HG02678 (cell line): ENCODE results near the gene SLC9A9.
A peak's percentile ranks its signal among the peaks of the same experiment; 100 is the strongest.

Source experiments
- ATAC-seq: cut with Tn5 transposase; IDR thresholded peaks from one replicate; pipeline ENCODE4 v1.9.1; 2021; ENCODE audit warnings: mild to moderate bottlenecking, moderate library complexity; ENCODE audit not compliant: unreplicated experiment

Gene SLC9A9

GRCh38 chr3:143653493-143653892 lies 194.8 kb downstream of the SLC9A9 start:
- no peak for ATAC-seq

- no peak for ATAC-seq
Measured at GRCh38 chr3:143652118-143652517, 196.2 kb downstream of the SLC9A9 start.

- ATAC-seq, result no peak
Measured at GRCh38 chr3:143650827-143651226, 197.4 kb downstream of the SLC9A9 start.

GRCh38 chr3:143650120-143650519 lies 198.1 kb downstream of the SLC9A9 start:
- ATAC-seq, result no peak

GRCh38 chr3:143648708-143649107 lies 199.6 kb downstream of the SLC9A9 start:
- no peak for ATAC-seq

GRCh38 chr3:143648218-143648617 lies 200.1 kb downstream of the SLC9A9 start:
- no peak for ATAC-seq

- no peak for ATAC-seq
Measured at GRCh38 chr3:143644370-143645089, 203.7 kb downstream of the SLC9A9 start.

GRCh38 chr3:143643905-143644304 lies 204.4 kb downstream of the SLC9A9 start:
- no peak for ATAC-seq

- ATAC-seq, result no peak
Measured at GRCh38 chr3:143640774-143641173, 207.5 kb downstream of the SLC9A9 start.

- no peak for ATAC-seq
Measured at GRCh38 chr3:143637133-143637532, 211.1 kb downstream of the SLC9A9 start.

- ATAC-seq, result no peak
Measured at GRCh38 chr3:143634991-143635390, 213.3 kb downstream of the SLC9A9 start.

GRCh38 chr3:143634427-143634826 lies 213.8 kb downstream of the SLC9A9 start:
- ATAC-seq, result no peak

GRCh38 chr3:143633816-143634215 lies 214.5 kb downstream of the SLC9A9 start:
- ATAC-seq, result no peak

GRCh38 chr3:143629726-143630125 lies 218.5 kb downstream of the SLC9A9 start:
- ATAC-seq, result no peak

GRCh38 chr3:143628971-143629370 lies 219.3 kb downstream of the SLC9A9 start:
- ATAC-seq, result no peak

- no peak for ATAC-seq
Measured at GRCh38 chr3:143627336-143627735, 220.9 kb downstream of the SLC9A9 start.

GRCh38 chr3:143619231-143619630 lies 229.0 kb downstream of the SLC9A9 start:
- no peak for ATAC-seq

- no peak for ATAC-seq
Measured at GRCh38 chr3:143617050-143617449, 231.2 kb downstream of the SLC9A9 start.

- ATAC-seq, result no peak
Measured at GRCh38 chr3:143613226-143613625, 235.0 kb downstream of the SLC9A9 start.

GRCh38 chr3:143612541-143612940 lies 235.7 kb downstream of the SLC9A9 start:
- no peak for ATAC-seq

- no peak for ATAC-seq
Measured at GRCh38 chr3:143608966-143609365, 239.3 kb downstream of the SLC9A9 start.

- peak; percentile 33 for ATAC-seq
Measured at GRCh38 chr3:143605233-143605950, 242.9 kb downstream of the SLC9A9 start.
